Esophagus mucosa (tissue), 1 donor: ENCODE measurements around the gene TTBK2. TPM values are rescaled to one million over a fixed set of nuclear protein-coding genes. Genes with fewer than 3 reads are reported as not detected.

ENCODE experiments used
- ATAC-seq: fragments of 200-7000 bp; cut with Tn5 transposase; one replicate; pipeline ENCODE4 v1.9.1; 2020
- total RNA-seq: library from RNA; stranded (reverse); gene quantifications from one replicate; pipeline ENCODE4 v1.2.4, GENCODE V29; 2023
- donor health status: DM: yes; HTN: yes; CAD: no.

The TTBK2 gene
- total RNA-seq, 1 donor from 2014 or later = 5.4 TPM

- ATAC-seq = no peak
Measured at GRCh38 chr15:42750306-42750705, 170.3 kb downstream of the TTBK2 start.

GRCh38 chr15:42749266-42749665, 171.3 kb downstream of the TTBK2 start:
- ATAC-seq = no peak

DNA sequence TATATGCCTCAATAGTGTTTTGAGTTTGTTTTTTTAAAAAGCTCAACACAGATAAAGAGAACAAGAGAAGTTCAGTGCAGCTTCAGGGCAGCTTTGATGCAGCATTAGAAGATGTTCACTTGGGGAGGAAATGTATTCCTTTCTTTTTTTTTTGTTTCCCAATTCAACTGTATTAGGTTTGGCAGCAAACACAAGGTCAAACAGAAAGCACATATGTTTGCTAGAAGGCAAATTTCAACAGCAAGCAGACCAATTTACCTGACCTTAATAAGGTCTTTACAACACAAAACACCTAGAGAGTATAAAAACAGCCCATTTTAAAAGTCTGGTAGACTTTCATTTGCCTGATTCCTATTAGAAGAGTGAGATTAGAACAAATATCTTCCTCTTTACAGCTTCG, 176.4 kb downstream of the TTBK2 start:
- ATAC-seq = no peak

DNA sequence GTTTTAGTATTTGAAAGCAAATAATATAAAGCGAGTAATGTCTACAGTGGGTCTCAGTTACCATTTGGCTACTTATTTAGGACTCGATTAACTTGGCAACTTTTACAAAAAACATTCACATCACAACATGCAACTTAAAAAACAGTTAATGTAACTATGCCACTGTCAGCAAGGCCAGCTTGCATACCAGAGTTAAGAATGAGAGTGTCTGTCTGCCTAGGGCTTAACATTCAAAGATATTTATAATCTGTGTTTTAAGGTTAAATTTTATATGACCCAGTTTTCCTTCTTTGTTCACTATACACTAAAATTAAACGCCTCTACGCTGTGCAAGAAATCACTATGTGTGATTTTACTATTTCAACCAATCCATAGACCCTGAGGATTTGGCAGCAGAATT, 178.4 kb downstream of the TTBK2 start:
- no peak for ATAC-seq

GRCh38 chr15:42741710-42742109, 178.9 kb downstream of the TTBK2 start:
- ATAC-seq = no peak

DNA sequence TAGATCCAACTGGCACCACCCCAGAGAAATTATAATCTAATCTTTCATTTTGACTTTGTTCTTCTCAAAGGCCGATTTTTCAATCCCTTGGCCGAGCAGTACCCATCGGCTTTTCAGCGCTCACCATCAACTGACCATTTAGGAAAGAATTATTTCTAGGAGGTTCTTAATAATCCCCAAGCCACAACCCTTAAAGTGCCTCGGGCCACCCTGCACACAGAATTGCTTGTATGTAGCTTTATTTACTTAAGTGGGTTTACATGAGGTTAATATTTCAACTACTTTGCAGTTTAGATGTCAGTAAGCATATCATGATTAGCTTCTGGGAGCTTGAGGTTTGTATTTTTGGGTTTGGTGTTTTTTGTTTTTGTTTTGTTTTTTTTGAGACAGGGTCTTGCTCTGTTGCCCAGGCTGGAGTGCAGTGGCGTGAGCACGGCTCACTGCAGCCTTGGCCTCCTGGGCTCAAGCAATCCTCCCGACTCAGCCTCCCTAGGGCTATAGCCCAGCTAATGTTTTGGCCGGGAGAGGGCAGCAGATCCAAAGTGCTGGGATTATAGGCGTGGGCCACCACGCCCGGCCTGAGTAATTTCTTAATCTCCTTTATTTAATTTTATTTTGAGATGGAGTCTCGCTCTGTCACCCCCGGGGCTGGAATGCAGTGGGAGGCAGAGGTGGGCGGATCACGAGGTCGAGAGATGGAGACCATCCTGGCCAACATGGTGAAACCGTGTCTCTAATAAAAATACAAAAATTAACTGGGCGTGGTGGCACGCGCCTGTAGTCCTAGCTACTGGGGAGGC, 182.8 kb downstream of the TTBK2 start:
- peak; percentile 51 for ATAC-seq

GRCh38 chr15:42736793-42737528, 183.6 kb downstream of the TTBK2 start, which contains the start of gene CDAN1:
CDAN1 (minus strand) TSS chr15:42737128; CDS start chr15:42737102, 26 bp downstream.
- peak; percentile 95 for ATAC-seq

- ATAC-seq = peak; percentile 17
Measured at GRCh38 chr15:42736178-42736792, 184.3 kb downstream of the TTBK2 start.

DNA sequence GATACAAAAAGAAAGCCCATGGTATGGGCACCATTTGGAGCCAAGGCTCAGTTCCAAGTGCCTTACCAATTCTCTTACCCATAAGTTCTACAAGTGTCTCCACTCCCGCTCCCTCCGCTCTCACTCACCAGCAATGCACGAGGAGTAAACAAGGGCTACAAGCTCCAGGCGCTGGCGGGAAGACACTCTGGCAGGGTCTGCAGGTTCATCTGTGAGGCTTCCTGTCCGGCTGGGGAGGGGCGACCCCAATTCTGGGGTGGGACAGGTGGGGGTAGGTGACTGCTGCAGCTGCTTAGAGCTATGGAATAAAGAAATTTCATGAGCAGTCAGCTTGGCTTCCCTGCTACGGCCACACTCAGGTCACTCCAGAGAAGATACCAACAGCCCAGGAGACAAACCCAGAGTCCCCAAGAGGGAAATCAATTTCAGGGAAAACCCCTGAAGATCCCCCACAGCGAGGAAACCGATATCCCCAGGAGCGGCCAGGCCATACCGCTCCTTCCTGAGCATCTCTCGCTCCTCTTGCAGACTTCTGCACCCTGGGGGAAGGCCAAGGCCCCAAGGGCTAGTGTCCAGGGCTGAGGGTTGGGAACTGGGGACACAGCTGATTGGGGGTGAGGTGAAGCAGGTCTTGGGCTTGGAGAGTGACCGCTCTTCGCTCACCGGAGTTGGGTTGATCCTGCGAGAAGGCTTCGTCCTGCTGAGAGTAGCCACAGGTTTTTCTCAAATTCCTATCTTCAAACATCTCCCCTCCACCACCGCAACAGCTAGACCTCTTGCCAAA, 185.0 kb downstream of the TTBK2 start:
- ATAC-seq = no peak

GRCh38 chr15:42734076-42734672, 186.4 kb downstream of the TTBK2 start:
- no peak for ATAC-seq

GRCh38 chr15:42733027-42733426, 187.6 kb downstream of the TTBK2 start:
- ATAC-seq = no peak

DNA sequence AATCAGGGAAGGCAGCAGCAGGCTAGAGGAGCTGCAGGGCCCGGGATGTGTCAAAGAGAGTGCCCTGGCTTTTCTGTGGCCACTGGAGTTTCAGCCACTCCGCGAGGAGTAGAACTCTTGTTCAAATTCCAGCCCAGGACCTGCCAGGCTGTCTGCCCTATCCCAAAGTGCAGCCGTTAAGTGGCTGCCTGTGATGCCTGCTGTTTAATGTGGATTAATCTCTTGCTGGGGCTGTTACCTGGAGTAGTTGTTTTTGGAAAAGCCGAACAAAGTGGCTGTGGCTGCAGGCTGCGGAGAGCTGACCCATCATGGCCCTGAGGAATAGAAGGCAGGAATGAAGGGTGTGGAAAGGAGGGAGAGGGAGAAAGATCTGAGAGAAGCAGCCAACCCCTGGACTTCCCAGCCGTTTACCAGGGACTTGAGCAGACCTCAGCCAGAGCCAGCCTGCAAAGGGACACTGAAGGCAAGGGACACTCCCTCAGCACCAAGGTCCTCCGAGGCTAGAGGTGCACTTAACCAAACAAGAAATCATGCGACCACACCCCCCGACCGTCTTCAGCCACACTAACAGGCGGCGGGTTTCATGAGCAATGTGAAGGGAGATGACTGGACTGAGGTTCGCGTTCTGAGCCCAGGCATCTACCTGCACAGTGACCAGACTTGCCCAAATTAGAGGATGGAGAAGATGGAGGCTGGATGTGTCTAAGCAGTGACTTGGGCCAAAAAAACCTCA, 188.3 kb downstream of the TTBK2 start:
- ATAC-seq = no peak

- ATAC-seq = no peak
Measured at GRCh38 chr15:42731461-42731860, 189.1 kb downstream of the TTBK2 start.

- ATAC-seq = no peak
Measured at GRCh38 chr15:42730536-42730935, 190.0 kb downstream of the TTBK2 start.

DNA sequence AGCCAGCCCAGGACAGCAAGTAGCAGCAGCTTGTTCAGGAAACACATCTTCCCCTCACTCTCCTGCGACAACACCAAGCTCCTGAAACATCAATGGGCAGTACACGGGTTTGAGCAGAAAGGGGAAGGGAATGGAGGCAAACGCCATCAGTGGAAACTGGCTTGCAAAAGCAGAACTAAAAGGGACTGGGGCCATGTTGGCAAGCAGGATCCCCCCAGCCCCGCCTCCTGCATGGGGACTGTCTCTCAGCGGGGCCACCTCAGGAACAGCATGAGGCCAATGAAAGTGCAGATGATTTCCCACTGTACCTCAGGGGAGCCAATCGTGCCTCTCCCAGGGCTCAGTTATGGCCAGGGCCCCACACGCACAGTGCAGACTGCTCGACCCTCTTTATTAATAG, 190.4 kb downstream of the TTBK2 start:
- ATAC-seq = no peak

GRCh38 chr15:42729409-42729808, 191.2 kb downstream of the TTBK2 start:
- no peak for ATAC-seq

- ATAC-seq = no peak
Measured at GRCh38 chr15:42728972-42729371, 191.6 kb downstream of the TTBK2 start.

GRCh38 chr15:42728560-42728959, 192.0 kb downstream of the TTBK2 start:
- ATAC-seq = no peak

DNA sequence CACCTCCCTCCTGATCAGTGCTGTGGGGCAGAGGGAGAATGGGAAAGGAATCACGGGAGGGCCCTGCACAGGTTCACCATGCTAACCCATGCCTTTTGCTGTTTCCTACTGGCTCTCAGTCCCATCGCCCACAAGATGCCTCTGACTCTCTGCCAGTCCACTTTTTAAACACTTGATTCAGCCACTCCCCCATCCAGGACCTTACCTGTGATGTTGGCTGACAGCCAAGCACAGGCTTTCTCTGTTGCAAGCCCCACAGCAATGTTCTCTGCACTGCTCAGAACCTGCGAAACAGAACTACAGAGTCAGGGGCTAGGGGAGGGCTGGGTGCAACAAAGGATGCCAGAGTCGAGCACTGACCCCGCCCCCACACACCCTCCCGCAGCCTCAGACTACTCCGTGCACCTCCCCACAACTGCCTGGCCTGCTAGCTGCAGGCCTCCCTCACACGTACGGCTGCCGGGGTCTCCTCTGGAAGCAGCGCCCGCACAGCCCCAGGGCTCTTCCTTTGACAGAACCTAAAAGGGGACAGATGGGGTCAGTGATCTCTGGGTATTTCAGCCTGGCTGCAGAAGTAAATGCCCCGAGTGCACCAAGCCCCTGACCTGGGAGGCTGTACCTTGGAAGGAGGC, 192.7 kb downstream of the TTBK2 start:
- no peak for ATAC-seq

GRCh38 chr15:42726114-42726513, 194.5 kb downstream of the TTBK2 start:
- ATAC-seq = no peak

- ATAC-seq = no peak
Measured at GRCh38 chr15:42725331-42725903, 195.2 kb downstream of the TTBK2 start.
